ENCODE measurements around the gene IL23R. TPM values are rescaled to one million over a fixed set of nuclear protein-coding genes. Genes with fewer than 3 reads are reported as not detected.

The IL23R gene
- total and polyA plus RNA-seq, 2 experiments from 2014 or later, result not detected

DNA sequence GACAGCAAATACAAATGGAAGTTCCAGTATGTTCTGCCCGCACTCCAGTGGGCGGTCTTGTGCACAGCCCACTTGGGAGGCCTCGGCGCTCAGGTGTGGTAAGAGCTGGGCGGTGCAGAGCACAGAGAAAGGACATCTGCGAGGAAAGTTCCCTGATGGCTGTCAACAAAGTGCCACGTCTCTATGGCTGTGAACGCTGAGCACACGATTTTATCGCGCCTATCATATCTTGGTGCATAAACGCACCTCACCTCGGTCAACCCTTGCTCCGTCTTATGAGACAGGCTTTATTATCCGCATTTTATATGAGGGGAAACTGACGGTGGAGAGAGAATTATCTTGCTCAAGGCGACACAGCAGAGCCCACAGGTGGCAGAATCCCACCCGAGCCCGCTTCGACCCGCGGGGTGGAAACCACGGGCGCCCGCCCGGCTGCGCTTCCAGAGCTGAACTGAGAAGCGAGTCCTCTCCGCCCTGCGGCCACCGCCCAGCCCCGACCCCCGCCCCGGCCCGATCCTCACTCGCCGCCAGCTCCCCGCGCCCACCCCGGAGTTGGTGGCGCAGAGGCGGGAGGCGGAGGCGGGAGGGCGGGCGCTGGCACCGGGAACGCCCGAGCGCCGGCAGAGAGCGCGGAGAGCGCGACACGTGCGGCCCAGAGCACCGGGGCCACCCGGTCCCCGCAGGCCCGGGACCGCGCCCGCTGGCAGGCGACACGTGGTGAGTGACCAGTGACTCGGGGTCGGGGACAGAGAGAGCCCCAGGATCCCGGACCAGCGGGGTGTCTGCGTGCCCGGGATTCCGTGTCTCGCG lies 141.2 kb downstream of the IL23R start, which contains the start of gene IL12RB2:
IL12RB2 (plus strand) TSS at position 623 of the 810 bp plus-strand sequence. CDS start 12,496 bp downstream, outside the sequence.
- no peak within 1 kb of the TSS for H3K27ac ChIP-seq
- H3K4me2 ChIP-seq (ENCODE audit: unreplicated experiment), result peak within 1 kb of the TSS; percentile 44
- H3K9me2 ChIP-seq (ENCODE audit: insufficient read depth), result no peaks in the 10 kb centered on the region
- H3K36me3 ChIP-seq (ENCODE audit: low read depth), result no peaks in the 10 kb centered on the region
- TF ChIP-seq EZH2phosphoT487 (IDR thresholded peaks at IDR 0.05; ENCODE audit: insufficient read depth, low read depth) (no peak), EZH2 (IDR thresholded peaks at IDR 0.05; ENCODE audit: insufficient read depth, poor library complexity, severe bottlenecking) (peak; percentile 75)
- H3K4me3 ChIP-seq, result 0 out of 2 replicates have a peak within 1 kb of the TSS, but pooled peaks have one; percentile 29
- H2AFZ ChIP-seq, result peak within 1 kb of the TSS; percentile 44; the same call in 1 of the 2 replicates
- peaks cover 4% of the 10 kb centered on the region for H3K9me3 ChIP-seq (ENCODE audit: low read depth)
- no peaks in the 10 kb centered on the region for H3F3A ChIP-seq (ENCODE audit: insufficient read depth)
- peaks cover 50% of the 10 kb centered on the region for H3K27me3 ChIP-seq (replicated peaks; ENCODE audit: insufficient read depth)
- no peaks in the 10 kb centered on the region for H3K4me1 ChIP-seq (ENCODE audit: insufficient read depth)
- 9 to 11% methylated on average over 34 to 36 of the region's 75 CpGs for WGBS, 2 experiments (ENCODE audit: low coverage in 1 of 2, low lambda C conversion rate in 2 of 2, missing lambda C conversion rate in 2 of 2)
- H4K20me1 ChIP-seq (ENCODE audit: insufficient read depth), result no peaks in the 10 kb centered on the region
- in situ Hi-C loops (cut with MboI), result no loop called here
- peak; percentile 5 for DNase-seq
- no peaks in the 10 kb centered on the region for H3K79me2 ChIP-seq (ENCODE audit: insufficient read depth)
- H3K9ac ChIP-seq, result no peak within 1 kb of the TSS

GRCh38 chr1:67308136-67308535 lies 141.9 kb downstream of the IL23R start:
- TF ChIP-seq EZH2phosphoT487 (IDR thresholded peaks at IDR 0.05; ENCODE audit: insufficient read depth, low read depth) (no peak), EZH2 (IDR thresholded peaks at IDR 0.05; ENCODE audit: insufficient read depth, poor library complexity, severe bottlenecking) (no peak)
- Histone ChIP-seq H3K27ac (no peak overlapping the region), H3K27me3 (replicated peaks; ENCODE audit: insufficient read depth) (peaks cover 50% of the 10 kb centered on the region), H3K9me2 (ENCODE audit: insufficient read depth) (no peaks in the 10 kb centered on the region), H3K4me3 (no peak overlapping the region), H3K4me1 (ENCODE audit: insufficient read depth) (no peaks in the 10 kb centered on the region), H3K9me3 (ENCODE audit: low read depth) (peaks cover 4% of the 10 kb centered on the region), H4K20me1 (ENCODE audit: insufficient read depth) (no peaks in the 10 kb centered on the region), H3K4me2 (ENCODE audit: unreplicated experiment) (no peak overlapping the region), H3K79me2 (ENCODE audit: insufficient read depth) (no peaks in the 10 kb centered on the region), H2AFZ (no peak overlapping the region), H3K36me3 (ENCODE audit: low read depth) (no peaks in the 10 kb centered on the region), H3K9ac (no peak overlapping the region), H3F3A (ENCODE audit: insufficient read depth) (no peaks in the 10 kb centered on the region)
- in situ Hi-C loops (cut with MboI), result no loop called here
- 35% methylated on average over 15 of the region's 15 CpGs for WGBS, 2 experiments (ENCODE audit: low coverage in 1 of 2, low lambda C conversion rate in 2 of 2, missing lambda C conversion rate in 2 of 2)
- DNase-seq, result no peak

Small RNA genes within 50 kb of the gene (small RNA-seq; reads per million reads assigned to genes)
- gene RNU4ATAC4P (ENCODE audit: low read depth, low replicate concordance) (not detected), gene RNU6-586P (ENCODE audit: low read depth, low replicate concordance) (not detected)

Other genes starting within 250 kb of the IL23R start
- gene DNAI4, start 241.6 kb upstream of the IL23R start, total RNA-seq (2014; rRNA removed; shearing (Covaris generic)), result 7.3 and 9.9 TPM in 2 replicates
- gene DNAI4, start 241.6 kb upstream of the IL23R start, polyA plus RNA-seq (2016; fragmentation: Nextera tagmentation; extraction: Ambion mirVana), result 3.2 and 4.2 TPM in 2 replicates
- gene MIER1, start 241.5 kb upstream of the IL23R start, total RNA-seq (2014; rRNA removed; shearing (Covaris generic)), result 34.8 and 38.1 TPM in 2 replicates
- 36.8 and 37.8 TPM in 2 replicates for gene MIER1, start 241.5 kb upstream of the IL23R start, polyA plus RNA-seq (2016; fragmentation: Nextera tagmentation; extraction: Ambion mirVana)
- 13.4 and 14.9 TPM in 2 replicates for gene SLC35D1, start 112.3 kb upstream of the IL23R start, total RNA-seq (2014; rRNA removed; shearing (Covaris generic))
- 8.0 and 9.1 TPM in 2 replicates for gene SLC35D1, start 112.3 kb upstream of the IL23R start, polyA plus RNA-seq (2016; fragmentation: Nextera tagmentation; extraction: Ambion mirVana)
- not detected in 2 replicates for gene C1orf141, start 31.5 kb upstream of the IL23R start, total RNA-seq (2014; rRNA removed; shearing (Covaris generic))
- gene C1orf141, start 31.5 kb upstream of the IL23R start, polyA plus RNA-seq (2016; fragmentation: Nextera tagmentation; extraction: Ambion mirVana), result not detected in 2 replicates
- not detected in 2 replicates for gene IL12RB2, start 141.4 kb downstream of the IL23R start, total RNA-seq (2014; rRNA removed; shearing (Covaris generic))
- gene IL12RB2, start 141.4 kb downstream of the IL23R start, polyA plus RNA-seq (2016; fragmentation: Nextera tagmentation; extraction: Ambion mirVana), result 0.06 TPM in 1 of 2 replicates, not detected in the other

Data from GM23248 (cell line).